Sigmoid colon (tissue), 7 donors: ENCODE data around the gene CDKN2C. TPM values are rescaled to one million over a fixed set of nuclear protein-coding genes. Genes with fewer than 3 reads are reported as not detected.

Source experiments
- DNase-seq: peaks from one replicate; pipeline ENCODE4 v3.0.0-alpha.2; 2019
- H3K27ac ChIP-seq, 4 donors: fragments of 200-600 bp; sonication (generic); one replicate each; pipeline ENCODE4 v1.5.1; 2016 to 2019; ENCODE audit warnings: mild to moderate bottlenecking in 1 of 4
- H3K27me3 ChIP-seq, 3 donors: fragments of 200-600 bp; sonication (generic); one replicate each; pipeline ENCODE4 v1.5.1; 2019; ENCODE audit warnings: mild to moderate bottlenecking in 1 of 3
- H3K36me3 ChIP-seq, 4 donors: fragments of 200-600 bp; sonication (generic); one replicate each; pipeline ENCODE4 v1.5.1; 2016 to 2019
- H3K4me1 ChIP-seq, 4 donors: fragments of 200-600 bp; sonication (generic); one replicate each; pipeline ENCODE4 v1.5.1; 2017 to 2019
- H3K4me3 ChIP-seq, 4 donors: fragments of 200-600 bp; sonication (generic); one replicate each; pipeline ENCODE4 v1.5.1; 2017 to 2019; ENCODE audit warnings: mild to moderate bottlenecking in 2 of 4, moderate library complexity in 1 of 4
- H3K9me3 ChIP-seq, 4 donors: fragments of 200-600 bp in 3 of 4; sonication (generic) in 3 of 4; one replicate each; pipeline versions ENCODE4 v1.5.1 to v1.6.1; 2013 to 2019
- EP300 ChIP-seq, 4 donors: sonication (generic); formaldehyde crosslinking; IDR thresholded peaks; one replicate each; pipeline ENCODE4 v1.6.1; 2017; ENCODE audit warnings: antibody characterized with exemption in 4 of 4
- POLR2A ChIP-seq, 2 donors: fragments of 450-650 bp; IDR thresholded peaks; one replicate each; pipeline ENCODE4 v1.6.1; 2016; ENCODE audit warnings: antibody characterized with exemption in 2 of 2, mild to moderate bottlenecking in 2 of 2, moderate library complexity in 2 of 2
- POLR2AphosphoS5 ChIP-seq, 4 donors: sonication (generic); formaldehyde crosslinking; IDR thresholded peaks; one replicate each; pipeline ENCODE4 v1.6.1; 2017; ENCODE audit warnings: antibody characterized with exemption in 4 of 4
- WGBS, 2 donors: extraction: QIAGEN DNeasy Blood & Tissue Kit; methylation state at CpG; one replicate each; pipeline ENCODE4 v1.1.7; 2013; 5-methylcytosine and 5-hydroxymethylcytosine counted together
- intact Hi-C: fragments of 100-400 bp; cut with DNase I; formaldehyde crosslinking; loops from one replicate; pipeline ENCODE4 v1.15.1; 2023
- polyA plus RNA-seq, 3 donors: library from polyadenylated mRNA; stranded (reverse); fragments of 200-250 nt; gene quantifications; one replicate each; pipeline ENCODE4 v1.2.3, GENCODE V29; 2013
- total RNA-seq, 4 donors: library from RNA; depleted of rRNA; stranded (reverse); fragments of >200 nt; gene quantifications; one replicate each; pipeline ENCODE4 v1.1.0, GENCODE V29; 2016
- TF ChIP-seq, protein P1 (sequence below), 4 experiments: fragments of 450-650 bp in 3 of 4; fragments of 200-600 bp in 1 of 4; IDR thresholded peaks; one replicate each; pipeline ENCODE4 v1.5.1; 2016 to 2019; ENCODE audit warnings: antibody characterized with exemption in 4 of 4, mild to moderate bottlenecking in 3 of 4, moderate library complexity in 2 of 4
- donor health status: healthy with polysubstance abuse.
- donor health status: Bipolar disorder and iron deficiency.
- donor health status: healthy.

CDKN2C gene
- total and polyA plus RNA-seq, 7 donors = 10.9 to 31.7 (median 25.8) TPM

DNA sequence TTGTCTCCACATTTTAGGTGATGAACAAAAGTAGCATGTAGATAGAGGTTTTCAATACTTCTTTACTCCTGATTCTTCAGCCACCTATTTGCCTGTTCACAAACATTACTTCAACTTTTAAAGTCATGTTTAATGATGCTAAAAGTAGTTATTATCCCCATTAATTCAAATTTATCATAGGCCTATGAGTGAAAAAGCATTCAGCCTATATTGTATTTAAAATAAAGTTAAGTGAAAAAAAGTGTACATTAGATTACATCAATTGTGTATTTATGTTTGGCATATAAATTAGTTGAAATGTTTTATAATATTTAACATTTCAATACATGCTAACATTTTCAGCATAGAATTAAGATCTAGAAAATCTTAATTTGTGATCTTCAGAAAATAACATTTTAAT lies 10.5 kb downstream of the CDKN2C start:
- Histone ChIP-seq H3K4me1 (peaks cover 0 to 31% (median 4%) of the 10 kb centered on the region in 4 donors), H3K36me3 (no peaks in the 10 kb centered on the region), H3K27me3 (no peaks in the 10 kb centered on the region), H3K27ac (peak overlapping the region; percentile 93 to 99 (median 98)), H3K4me3 (no peak overlapping the region), H3K9me3 (no peaks in the 10 kb centered on the region)
- no peak for DNase-seq
- TF ChIP-seq POLR2AphosphoS5 (IDR thresholded peaks at IDR 0.05) = no peak
- TF ChIP-seq, protein P1, sequence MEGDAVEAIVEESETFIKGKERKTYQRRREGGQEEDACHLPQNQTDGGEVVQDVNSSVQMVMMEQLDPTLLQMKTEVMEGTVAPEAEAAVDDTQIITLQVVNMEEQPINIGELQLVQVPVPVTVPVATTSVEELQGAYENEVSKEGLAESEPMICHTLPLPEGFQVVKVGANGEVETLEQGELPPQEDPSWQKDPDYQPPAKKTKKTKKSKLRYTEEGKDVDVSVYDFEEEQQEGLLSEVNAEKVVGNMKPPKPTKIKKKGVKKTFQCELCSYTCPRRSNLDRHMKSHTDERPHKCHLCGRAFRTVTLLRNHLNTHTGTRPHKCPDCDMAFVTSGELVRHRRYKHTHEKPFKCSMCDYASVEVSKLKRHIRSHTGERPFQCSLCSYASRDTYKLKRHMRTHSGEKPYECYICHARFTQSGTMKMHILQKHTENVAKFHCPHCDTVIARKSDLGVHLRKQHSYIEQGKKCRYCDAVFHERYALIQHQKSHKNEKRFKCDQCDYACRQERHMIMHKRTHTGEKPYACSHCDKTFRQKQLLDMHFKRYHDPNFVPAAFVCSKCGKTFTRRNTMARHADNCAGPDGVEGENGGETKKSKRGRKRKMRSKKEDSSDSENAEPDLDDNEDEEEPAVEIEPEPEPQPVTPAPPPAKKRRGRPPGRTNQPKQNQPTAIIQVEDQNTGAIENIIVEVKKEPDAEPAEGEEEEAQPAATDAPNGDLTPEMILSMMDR (IDR thresholded peaks at IDR 0.05) = no peak
- TF ChIP-seq POLR2A (IDR thresholded peaks at IDR 0.05) = no peak
- no peak for TF ChIP-seq EP300 (IDR thresholded peaks at IDR 0.05)
- intact Hi-C loops = no loop called here

DNA sequence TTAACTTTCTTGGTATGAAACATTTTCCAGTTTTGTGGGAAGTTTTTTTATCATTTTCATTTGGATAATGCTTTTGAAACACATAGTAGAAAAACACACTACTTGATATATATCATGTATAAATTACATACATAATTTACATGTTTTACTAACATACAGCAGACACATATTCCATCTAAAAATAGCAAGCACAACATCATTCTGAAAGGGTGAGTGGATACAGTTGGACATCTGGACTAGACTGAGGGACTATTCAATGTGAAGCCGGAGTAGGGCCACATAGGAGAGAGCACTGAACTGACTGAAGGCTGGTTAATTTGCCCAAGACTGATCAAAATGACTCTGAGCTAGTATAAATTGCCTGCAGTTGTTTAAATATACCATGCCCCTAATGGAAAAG lies 11.7 kb downstream of the CDKN2C start:
- WGBS, 2 donors = 92 to 93% methylated on average over 1 of the region's 1 CpG
- peak overlapping the region; percentile 50 to 98 (median 95) for H3K27ac ChIP-seq
- DNase-seq = no peak
- no peaks in the 10 kb centered on the region for H3K27me3 ChIP-seq
- intact Hi-C loops = no loop called here
- H3K4me1 ChIP-seq = peaks cover 0 to 19% (median 1%) of the 10 kb centered on the region in 4 donors
- TF ChIP-seq, protein P1 (IDR thresholded peaks at IDR 0.05) = no peak
- TF ChIP-seq POLR2AphosphoS5 (IDR thresholded peaks at IDR 0.05) = no peak
- no peak for TF ChIP-seq POLR2A (IDR thresholded peaks at IDR 0.05)
- peak overlapping the region in 2 of 4 donors; percentile 5 to 14 for H3K4me3 ChIP-seq
- no peaks in the 10 kb centered on the region for H3K9me3 ChIP-seq
- no peaks in the 10 kb centered on the region for H3K36me3 ChIP-seq

DNA sequence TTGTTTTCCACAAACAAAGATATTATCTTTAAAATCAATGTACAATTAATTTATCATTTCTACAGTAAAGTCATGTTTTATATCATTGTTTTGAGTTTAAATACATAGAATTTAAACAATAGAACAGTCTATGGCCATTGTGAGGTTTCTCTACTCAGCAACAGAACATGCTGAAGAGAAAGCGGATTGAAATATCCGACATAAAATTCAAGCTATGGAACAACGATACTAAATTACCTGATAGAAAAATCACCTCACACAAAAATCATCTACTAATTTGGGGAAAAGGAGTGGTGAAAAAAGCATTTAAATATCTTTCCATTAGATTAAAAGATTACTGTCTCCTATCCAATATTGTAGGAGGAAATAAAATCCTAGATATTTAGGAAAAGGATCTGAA lies 12.6 kb downstream of the CDKN2C start:
- no peaks in the 10 kb centered on the region for H3K9me3 ChIP-seq
- no peaks in the 10 kb centered on the region for H3K36me3 ChIP-seq
- H3K4me3 ChIP-seq = no peak overlapping the region
- no peak for DNase-seq
- H3K4me1 ChIP-seq = peaks cover 0 to 18% (median 0%) of the 10 kb centered on the region in 4 donors
- TF ChIP-seq EP300 (IDR thresholded peaks at IDR 0.05) (no peak), POLR2AphosphoS5 (IDR thresholded peaks at IDR 0.05) (no peak)
- 90 to 96% methylated on average over 3 of the region's 3 CpGs for WGBS, 2 donors
- peak overlapping the region; percentile 50 to 98 (median 95) for H3K27ac ChIP-seq
- intact Hi-C loops = no loop called here
- H3K27me3 ChIP-seq = no peaks in the 10 kb centered on the region

DNA sequence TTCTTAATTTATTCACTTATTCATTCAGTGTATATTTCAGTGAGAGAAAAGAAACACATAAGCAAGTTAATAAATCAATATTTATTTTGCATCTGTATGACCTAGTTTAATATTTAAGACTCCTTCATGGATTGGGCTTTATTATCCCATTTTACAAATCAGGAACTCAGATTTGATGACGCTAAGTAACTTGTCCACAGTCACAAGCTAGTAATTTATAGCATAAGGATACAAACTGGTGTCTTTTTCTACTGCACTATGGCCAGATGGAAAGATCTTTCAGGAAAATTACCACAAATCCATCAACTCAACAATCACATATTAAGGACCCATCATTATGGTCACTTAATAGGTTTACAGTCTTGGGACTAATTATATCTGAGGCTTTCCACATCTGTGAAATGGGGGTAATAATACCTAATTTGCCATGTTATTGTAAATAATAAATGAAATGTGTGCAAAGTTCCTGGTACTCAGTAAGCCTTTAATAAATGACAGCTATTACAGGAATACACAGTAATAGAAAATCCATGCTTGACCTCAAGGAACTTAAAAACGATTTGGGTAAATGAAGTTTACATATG lies 13.3 kb downstream of the CDKN2C start:
- no peaks in the 10 kb centered on the region for H3K27me3 ChIP-seq
- peaks cover 0 to 18% (median 0%) of the 10 kb centered on the region in 4 donors for H3K4me1 ChIP-seq
- H3K36me3 ChIP-seq = no peaks in the 10 kb centered on the region
- H3K9me3 ChIP-seq = no peaks in the 10 kb centered on the region
- H3K27ac ChIP-seq = peak overlapping the region in 3 of 4 donors; percentile 93 to 98 (median 97)
- WGBS, 2 donors = 60 to 63% methylated on average over 2 of the region's 2 CpGs
- no peak overlapping the region for H3K4me3 ChIP-seq
- intact Hi-C loops = no loop called here
- no peak for TF ChIP-seq POLR2A (IDR thresholded peaks at IDR 0.05)
- no peak for TF ChIP-seq POLR2AphosphoS5 (IDR thresholded peaks at IDR 0.05)
- no peak for TF ChIP-seq EP300 (IDR thresholded peaks at IDR 0.05)
- TF ChIP-seq, protein P1 (IDR thresholded peaks at IDR 0.05) = no peak
- no peak for DNase-seq

DNA sequence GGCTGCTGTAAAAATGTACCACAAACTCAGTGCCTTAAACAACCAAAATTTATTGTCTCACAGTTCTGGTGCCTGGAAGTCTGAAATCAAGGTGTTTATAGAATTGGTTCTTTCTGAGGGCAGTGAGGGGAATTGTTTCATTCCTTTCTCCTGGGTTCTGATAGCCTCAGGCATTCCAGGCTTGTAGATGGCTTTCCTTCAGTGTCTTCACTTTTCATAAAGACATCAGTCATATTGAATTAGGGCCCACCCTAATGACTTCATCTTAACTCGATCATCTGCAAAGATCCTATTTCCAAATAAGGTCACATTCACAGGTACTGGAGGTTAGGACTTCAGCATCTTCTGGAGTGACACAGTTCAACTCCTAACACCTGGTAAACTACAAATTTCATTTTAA lies 15.0 kb downstream of the CDKN2C start:
- H3K9me3 ChIP-seq = no peaks in the 10 kb centered on the region
- no peaks in the 10 kb centered on the region for H3K36me3 ChIP-seq
- no peak for TF ChIP-seq EP300 (IDR thresholded peaks at IDR 0.05)
- TF ChIP-seq, protein P1 (IDR thresholded peaks at IDR 0.05) = no peak
- no peak for TF ChIP-seq POLR2A (IDR thresholded peaks at IDR 0.05)
- no peak for TF ChIP-seq POLR2AphosphoS5 (IDR thresholded peaks at IDR 0.05)
- H3K4me3 ChIP-seq = no peak overlapping the region
- WGBS, 2 donors = 32 to 51% methylated on average over 1 of the region's 1 CpG
- DNase-seq = no peak
- peaks cover 0 to 14% (median 0%) of the 10 kb centered on the region in 4 donors for H3K4me1 ChIP-seq
- peak overlapping the region in 3 of 4 donors; percentile 16 to 93 (median 31) for H3K27ac ChIP-seq
- intact Hi-C loops = no loop called here
- no peaks in the 10 kb centered on the region for H3K27me3 ChIP-seq
